Sigmoid colon (tissue), 7 donors: ENCODE data around the gene EMC10. TPM values are rescaled to one million over a fixed set of nuclear protein-coding genes. Genes with fewer than 3 reads are reported as not detected.
"Not testable (repeated sequence)": the region's sequence is repeated elsewhere in the genome, so short reads cannot be mapped to it uniquely, and the experiment has no call there.

ENCODE experiments used
- DNase-seq: peaks from one replicate; pipeline ENCODE4 v3.0.0-alpha.2; 2019
- H3K27ac ChIP-seq, 4 donors: fragments of 200-600 bp; sonication (generic); one replicate each; pipeline ENCODE4 v1.5.1; 2016 to 2019; ENCODE audit warnings: mild to moderate bottlenecking in 1 of 4
- H3K27me3 ChIP-seq, 3 donors: fragments of 200-600 bp; sonication (generic); one replicate each; pipeline ENCODE4 v1.5.1; 2019; ENCODE audit warnings: mild to moderate bottlenecking in 1 of 3
- H3K36me3 ChIP-seq, 4 donors: fragments of 200-600 bp; sonication (generic); one replicate each; pipeline ENCODE4 v1.5.1; 2016 to 2019
- H3K4me1 ChIP-seq, 4 donors: fragments of 200-600 bp; sonication (generic); one replicate each; pipeline ENCODE4 v1.5.1; 2017 to 2019
- H3K4me3 ChIP-seq, 4 donors: fragments of 200-600 bp; sonication (generic); one replicate each; pipeline ENCODE4 v1.5.1; 2017 to 2019; ENCODE audit warnings: mild to moderate bottlenecking in 2 of 4, moderate library complexity in 1 of 4
- H3K9me3 ChIP-seq, 4 donors: fragments of 200-600 bp in 3 of 4; sonication (generic) in 3 of 4; one replicate each; pipeline versions ENCODE4 v1.5.1 to v1.6.1; 2013 to 2019
- EP300 ChIP-seq, 4 donors: sonication (generic); formaldehyde crosslinking; IDR thresholded peaks; one replicate each; pipeline ENCODE4 v1.6.1; 2017; ENCODE audit warnings: antibody characterized with exemption in 4 of 4
- POLR2A ChIP-seq, 2 donors: fragments of 450-650 bp; IDR thresholded peaks; one replicate each; pipeline ENCODE4 v1.6.1; 2016; ENCODE audit warnings: antibody characterized with exemption in 2 of 2, mild to moderate bottlenecking in 2 of 2, moderate library complexity in 2 of 2
- POLR2AphosphoS5 ChIP-seq, 4 donors: sonication (generic); formaldehyde crosslinking; IDR thresholded peaks; one replicate each; pipeline ENCODE4 v1.6.1; 2017; ENCODE audit warnings: antibody characterized with exemption in 4 of 4
- WGBS, 2 donors: extraction: QIAGEN DNeasy Blood & Tissue Kit; methylation state at CpG; one replicate each; pipeline ENCODE4 v1.1.7; 2013; 5-methylcytosine and 5-hydroxymethylcytosine counted together
- intact Hi-C: fragments of 100-400 bp; cut with DNase I; formaldehyde crosslinking; loops from one replicate; pipeline ENCODE4 v1.15.1; 2023
- polyA plus RNA-seq, 3 donors: library from polyadenylated mRNA; stranded (reverse); fragments of 200-250 nt; gene quantifications; one replicate each; pipeline ENCODE4 v1.2.3, GENCODE V29; 2013
- total RNA-seq, 4 donors: library from RNA; depleted of rRNA; stranded (reverse); fragments of >200 nt; gene quantifications; one replicate each; pipeline ENCODE4 v1.1.0, GENCODE V29; 2016
- TF ChIP-seq, protein P1 (sequence below), 4 experiments: fragments of 450-650 bp in 3 of 4; fragments of 200-600 bp in 1 of 4; IDR thresholded peaks; one replicate each; pipeline ENCODE4 v1.5.1; 2016 to 2019; ENCODE audit warnings: antibody characterized with exemption in 4 of 4, mild to moderate bottlenecking in 3 of 4, moderate library complexity in 2 of 4
- donor health status: healthy with polysubstance abuse.
- donor health status: Bipolar disorder and iron deficiency.
- donor health status: healthy.

Gene EMC10
- total and polyA plus RNA-seq, 7 donors: 34.2 to 140 (median 41.8) TPM

DNA sequence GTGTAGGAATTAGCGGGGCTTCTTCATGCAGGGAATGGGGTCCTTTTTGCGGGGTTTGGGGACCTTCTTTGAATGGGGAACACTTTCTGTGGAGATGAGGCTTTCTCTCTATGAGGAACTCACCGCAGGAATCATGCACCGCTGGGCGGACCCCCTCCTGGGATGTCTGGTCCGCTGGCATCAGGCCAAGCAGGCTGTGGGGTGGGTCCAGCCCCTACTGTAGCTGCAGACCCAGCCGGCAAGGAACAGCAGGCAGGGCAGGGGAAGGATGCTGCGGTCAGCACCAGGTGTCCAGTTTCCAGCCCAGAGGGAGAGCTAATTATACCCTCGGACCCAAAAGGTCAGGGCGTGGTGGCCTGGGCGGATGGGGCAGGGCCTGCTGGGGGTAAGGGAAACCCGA is 41.8 kb upstream of the EMC10 start:
- TF ChIP-seq, protein P1, sequence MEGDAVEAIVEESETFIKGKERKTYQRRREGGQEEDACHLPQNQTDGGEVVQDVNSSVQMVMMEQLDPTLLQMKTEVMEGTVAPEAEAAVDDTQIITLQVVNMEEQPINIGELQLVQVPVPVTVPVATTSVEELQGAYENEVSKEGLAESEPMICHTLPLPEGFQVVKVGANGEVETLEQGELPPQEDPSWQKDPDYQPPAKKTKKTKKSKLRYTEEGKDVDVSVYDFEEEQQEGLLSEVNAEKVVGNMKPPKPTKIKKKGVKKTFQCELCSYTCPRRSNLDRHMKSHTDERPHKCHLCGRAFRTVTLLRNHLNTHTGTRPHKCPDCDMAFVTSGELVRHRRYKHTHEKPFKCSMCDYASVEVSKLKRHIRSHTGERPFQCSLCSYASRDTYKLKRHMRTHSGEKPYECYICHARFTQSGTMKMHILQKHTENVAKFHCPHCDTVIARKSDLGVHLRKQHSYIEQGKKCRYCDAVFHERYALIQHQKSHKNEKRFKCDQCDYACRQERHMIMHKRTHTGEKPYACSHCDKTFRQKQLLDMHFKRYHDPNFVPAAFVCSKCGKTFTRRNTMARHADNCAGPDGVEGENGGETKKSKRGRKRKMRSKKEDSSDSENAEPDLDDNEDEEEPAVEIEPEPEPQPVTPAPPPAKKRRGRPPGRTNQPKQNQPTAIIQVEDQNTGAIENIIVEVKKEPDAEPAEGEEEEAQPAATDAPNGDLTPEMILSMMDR (IDR thresholded peaks at IDR 0.05): no peak
- no peak overlapping the region for H3K27ac ChIP-seq
- peaks cover 0 to 19% (median 16%) of the 10 kb centered on the region in 4 donors for H3K4me1 ChIP-seq
- intact Hi-C loops: loop anchor here (5.0 kb wide), 1 partner anchor 52 kb away; the partner anchor contains the start of gene POLD1
- H3K9me3 ChIP-seq: no peaks in the 10 kb centered on the region
- H3K36me3 ChIP-seq: no peaks in the 10 kb centered on the region
- H3K4me3 ChIP-seq: no peak overlapping the region
- 37 to 39% methylated on average over 12 of the region's 12 CpGs for WGBS, 2 donors
- no peak for DNase-seq
- peaks cover 12 to 51% (median 48%) of the 10 kb centered on the region in 3 donors for H3K27me3 ChIP-seq

DNA sequence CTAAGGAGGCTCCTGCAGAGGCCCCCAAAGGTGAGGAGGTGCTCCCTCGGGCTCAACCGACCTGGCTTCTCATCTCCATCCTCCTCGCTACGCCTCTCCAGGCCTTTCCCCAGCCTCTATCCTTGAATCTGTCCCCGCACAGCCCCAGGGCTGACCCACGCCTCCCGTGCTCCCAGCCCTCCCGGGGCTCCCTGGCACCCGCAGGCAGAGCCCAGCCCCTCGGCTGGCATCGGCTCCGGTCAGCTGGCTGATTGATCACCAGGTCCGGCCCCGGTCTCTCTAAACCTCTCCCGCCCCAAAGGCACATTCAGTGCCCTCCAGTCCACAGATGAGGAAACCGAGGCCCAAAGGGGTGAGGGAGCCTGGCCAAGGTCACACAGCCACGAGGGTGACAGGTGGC is 41.1 kb upstream of the EMC10 start:
- no peak overlapping the region for H3K4me3 ChIP-seq
- TF ChIP-seq POLR2A (IDR thresholded peaks at IDR 0.05) (no peak), POLR2AphosphoS5 (IDR thresholded peaks at IDR 0.05) (no peak), EP300 (IDR thresholded peaks at IDR 0.05) (no peak)
- TF ChIP-seq, protein P1 (IDR thresholded peaks at IDR 0.05): no peak
- H3K4me1 ChIP-seq: peaks cover 0 to 19% (median 16%) of the 10 kb centered on the region in 4 donors
- intact Hi-C loops: no loop called here
- WGBS, 2 donors: 78 to 85% methylated on average over 17 of the region's 17 CpGs
- H3K27me3 ChIP-seq: peaks cover 12 to 48% (median 42%) of the 10 kb centered on the region in 3 donors
- no peak overlapping the region for H3K27ac ChIP-seq
- H3K9me3 ChIP-seq: no peaks in the 10 kb centered on the region
- H3K36me3 ChIP-seq: no peaks in the 10 kb centered on the region
- DNase-seq: no peak

DNA sequence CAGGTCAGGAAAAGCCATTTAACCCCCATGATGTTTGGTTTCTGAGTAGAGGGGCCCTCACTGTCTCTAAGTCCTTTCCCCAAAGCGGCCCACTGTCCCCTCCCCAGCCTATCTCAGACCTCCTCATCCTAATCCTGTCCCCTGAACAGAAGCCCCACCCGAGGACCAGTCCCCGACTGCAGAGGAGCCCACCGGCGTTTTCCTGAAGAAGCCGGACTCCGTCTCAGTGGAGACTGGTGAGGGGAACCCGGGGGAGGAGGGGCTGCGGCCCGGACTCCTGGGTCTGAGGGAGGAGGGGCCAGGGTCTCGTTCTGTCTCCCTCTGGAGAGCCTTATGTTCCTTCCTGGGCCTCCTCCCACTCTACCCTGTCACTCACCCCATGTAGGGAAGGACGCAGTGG is 40.7 kb upstream of the EMC10 start:
- Histone ChIP-seq H3K36me3 (no peaks in the 10 kb centered on the region), H3K27ac (no peak overlapping the region), H3K9me3 (no peaks in the 10 kb centered on the region), H3K4me1 (peaks cover 0 to 19% (median 16%) of the 10 kb centered on the region in 4 donors), H3K4me3 (no peak overlapping the region), H3K27me3 (peaks cover 12 to 44% (median 38%) of the 10 kb centered on the region in 3 donors)
- WGBS, 2 donors: 82 to 83% methylated on average over 12 of the region's 12 CpGs
- intact Hi-C loops: no loop called here
- TF ChIP-seq POLR2AphosphoS5 (IDR thresholded peaks at IDR 0.05) (no peak), EP300 (IDR thresholded peaks at IDR 0.05) (no peak), POLR2A (IDR thresholded peaks at IDR 0.05) (no peak)
- TF ChIP-seq, protein P1 (IDR thresholded peaks at IDR 0.05): no peak
- no peak for DNase-seq

DNA sequence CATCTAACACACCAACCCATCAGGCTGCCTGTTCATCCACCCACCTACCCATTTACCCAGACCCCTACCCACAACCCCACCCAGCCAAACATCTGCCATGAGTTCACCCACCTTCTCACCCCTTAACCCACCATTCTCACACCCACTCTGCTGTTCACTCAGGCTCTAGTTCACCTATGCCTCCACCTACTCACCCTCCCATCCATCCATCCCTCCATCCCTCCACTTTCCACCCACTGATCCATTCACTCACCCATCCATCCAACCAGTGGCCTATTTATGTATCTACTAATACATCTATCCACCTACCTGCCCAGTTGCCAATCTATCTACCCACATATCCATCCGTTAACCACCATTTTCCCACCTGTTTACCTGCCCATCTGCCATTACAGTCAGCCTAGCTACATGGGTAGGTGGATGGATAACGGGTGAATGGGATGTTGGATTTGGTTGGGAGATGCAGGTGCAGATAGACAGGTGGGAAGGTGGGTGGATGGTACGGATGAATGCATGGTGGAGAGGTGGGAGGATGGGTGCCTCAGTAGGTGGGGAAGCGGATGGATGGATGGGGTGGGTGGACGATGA is 38.4 kb upstream of the EMC10 start:
- no peak overlapping the region for H3K4me3 ChIP-seq
- H3K27me3 ChIP-seq: peaks cover 1 to 23% (median 18%) of the 10 kb centered on the region in 3 donors
- H3K4me1 ChIP-seq: no peaks in the 10 kb centered on the region
- no peak overlapping the region for H3K27ac ChIP-seq
- H3K36me3 ChIP-seq: no peaks in the 10 kb centered on the region
- intact Hi-C loops: no loop called here
- 93 to 94% methylated on average over 5 of the region's 5 CpGs for WGBS, 2 donors
- no peak for DNase-seq
- TF ChIP-seq POLR2A (IDR thresholded peaks at IDR 0.05) (no peak), POLR2AphosphoS5 (IDR thresholded peaks at IDR 0.05) (no peak), EP300 (IDR thresholded peaks at IDR 0.05) (no peak)
- TF ChIP-seq, protein P1 (IDR thresholded peaks at IDR 0.05): no peak
- H3K9me3 ChIP-seq: no peaks in the 10 kb centered on the region

DNA sequence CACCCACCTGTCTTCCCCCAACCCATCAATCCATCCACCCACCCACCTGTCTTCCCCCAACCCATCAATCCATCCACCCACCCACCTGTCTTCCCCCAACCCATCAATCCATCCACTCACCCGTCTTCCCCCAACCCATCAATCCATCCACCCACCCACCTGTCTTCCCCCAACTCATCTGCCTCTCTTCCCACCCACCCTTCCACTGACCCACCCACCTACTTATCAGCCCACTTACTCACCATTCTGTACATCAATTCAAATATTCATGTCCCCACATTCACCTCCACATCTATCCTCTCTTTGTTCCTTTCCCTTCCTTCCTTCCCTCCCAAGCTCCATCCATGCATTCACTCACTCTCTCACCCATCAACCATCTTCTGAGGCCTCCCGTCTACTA is 37.2 kb upstream of the EMC10 start:
- H3K9me3 ChIP-seq, intact Hi-C loops, DNase-seq, H3K4me1 ChIP-seq, H3K27ac ChIP-seq, H3K4me3 ChIP-seq, H3K36me3 ChIP-seq: not testable (repeated sequence)
- peaks cover 0 to 13% (median 6%) of the 10 kb centered on the region in 3 donors for H3K27me3 ChIP-seq
- 81 to 82% methylated on average over 2 of the region's 2 CpGs for WGBS, 2 donors
